Vagina (tissue), 2 donors: ENCODE data around the gene DHRSX.

Experiments used
- CTCF ChIP-seq, 3 experiments: fragments of 450-650 bp in 2 of 3; fragments of 200-600 bp in 1 of 3; sonication (generic) in 1 of 3; IDR thresholded peaks; one replicate each; pipeline ENCODE4 v1.5.1; 2017 to 2019; ENCODE audit warnings: antibody characterized with exemption in 3 of 3, mild to moderate bottlenecking in 2 of 3, moderate library complexity in 2 of 3
- POLR2A ChIP-seq, 2 donors: fragments of 450-650 bp; IDR thresholded peaks; one replicate each; pipeline ENCODE4 v1.6.1; 2017; ENCODE audit warnings: antibody characterized with exemption in 2 of 2, mild to moderate bottlenecking in 2 of 2, moderate library complexity in 2 of 2
- POLR2AphosphoS5 ChIP-seq, 2 donors: sonication (generic); formaldehyde crosslinking; IDR thresholded peaks; one replicate each; pipeline ENCODE4 v1.9.0; 2017; ENCODE audit warnings: antibody characterized with exemption in 2 of 2, mild to moderate bottlenecking in 2 of 2, low read depth in 1 of 2; ENCODE audit not compliant: insufficient read depth in 1 of 2

- no peak for TF ChIP-seq POLR2AphosphoS5 (IDR thresholded peaks at IDR 0.05; ENCODE audit: insufficient read depth in 1 of 2, low read depth in 1 of 2)
- TF ChIP-seq POLR2A (IDR thresholded peaks at IDR 0.05) = no peak
- TF ChIP-seq CTCF (IDR thresholded peaks at IDR 0.05) = no peak
Measured at GRCh38 chrX:2427737-2428136, 73.0 kb downstream of the DHRSX start.
